Measurements from ENCODE around the gene SCAI. TPM values are rescaled to one million over a fixed set of nuclear protein-coding genes. Genes with fewer than 3 reads are reported as not detected.
"Not testable (repeated sequence)": the region's sequence is repeated elsewhere in the genome, so short reads cannot be mapped to it uniquely, and the experiment has no call there.

Gene SCAI
- total RNA-seq, 4 donors from 2014 or later = 10.4 to 13.4 (median 12.5) TPM

GRCh38 chr9:124939944-124940343, 203.4 kb downstream of the SCAI start:
- peak overlapping the region in 2 of 3 donors; percentile 83 to 96 for H3K27ac ChIP-seq
- no peaks in the 10 kb centered on the region for H3K36me3 ChIP-seq
- H3K4me3 ChIP-seq (replicated peaks in 1 of 3) = peak overlapping the region in 1 of 3 donors; percentile 71
- H3K4me1 ChIP-seq = peaks cover 6 to 9% of the 10 kb centered on the region in 2 donors
- TF ChIP-seq CTCF (IDR thresholded peaks at IDR 0.05) = no peak
- TF ChIP-seq POLR2A (IDR thresholded peaks at IDR 0.05) = no peak
- H3K27me3 ChIP-seq = no peaks in the 10 kb centered on the region
- DNase-seq = no peak
- no peaks in the 10 kb centered on the region for H3K9me3 ChIP-seq
- intact Hi-C loops (cut with DNase I) = loop anchor here (5.0 kb wide), 1 partner anchor 202 kb away; the partner anchor contains the start of gene SCAI

- Histone ChIP-seq H3K36me3 (peaks cover 14 to 20% of the 10 kb centered on the region in 2 donors), H3K27ac (no peak overlapping the region), H3K4me1 (no peaks in the 10 kb centered on the region), H3K27me3 (no peaks in the 10 kb centered on the region), H3K9me3 (no peaks in the 10 kb centered on the region), H3K4me3 (replicated peaks in 1 of 3) (no peak overlapping the region)
- DNase-seq = no peak
- TF ChIP-seq POLR2A (IDR thresholded peaks at IDR 0.05) (no peak), CTCF (IDR thresholded peaks at IDR 0.05) (no peak)
- intact Hi-C loops (cut with DNase I) = no loop called here
Observed at GRCh38 chr9:124934290-124934689, 209.0 kb downstream of the SCAI start.

- DNase-seq = no peak
- WGBS, 2 donors = 82 to 88% methylated on average over 1 of the region's 1 CpG
- Histone ChIP-seq H3K4me1 (no peaks in the 10 kb centered on the region), H3K27ac (no peak overlapping the region), H3K4me3 (replicated peaks in 1 of 3) (no peak overlapping the region), H3K9me3 (no peaks in the 10 kb centered on the region), H3K36me3 (peaks cover 24 to 31% of the 10 kb centered on the region in 2 donors), H3K27me3 (no peaks in the 10 kb centered on the region)
- TF ChIP-seq POLR2A (IDR thresholded peaks at IDR 0.05) = no peak
- TF ChIP-seq CTCF (IDR thresholded peaks at IDR 0.05) = no peak
- intact Hi-C loops (cut with DNase I) = no loop called here
Observed at GRCh38 chr9:124932333-124932732, 211.0 kb downstream of the SCAI start.

GRCh38 chr9:124929464-124929863, 213.9 kb downstream of the SCAI start:
- no peak overlapping the region for H3K4me3 ChIP-seq (replicated peaks in 1 of 3)
- H3K9me3 ChIP-seq = no peaks in the 10 kb centered on the region
- no peaks in the 10 kb centered on the region for H3K27me3 ChIP-seq
- intact Hi-C loops (cut with DNase I) = no loop called here
- no peaks in the 10 kb centered on the region for H3K4me1 ChIP-seq
- no peak for TF ChIP-seq POLR2A (IDR thresholded peaks at IDR 0.05)
- no peak for TF ChIP-seq CTCF (IDR thresholded peaks at IDR 0.05)
- no peak overlapping the region for H3K27ac ChIP-seq
- 98% methylated on average over 3 of the region's 3 CpGs for WGBS, 2 donors
- H3K36me3 ChIP-seq = peaks cover 24 to 31% of the 10 kb centered on the region in 2 donors
- no peak for DNase-seq

GRCh38 chr9:124928116-124928515, 215.2 kb downstream of the SCAI start:
- no peaks in the 10 kb centered on the region for H3K9me3 ChIP-seq
- H3K27me3 ChIP-seq = no peaks in the 10 kb centered on the region
- H3K4me3 ChIP-seq (replicated peaks in 1 of 3) = no peak overlapping the region
- no peak for DNase-seq
- no peak for TF ChIP-seq CTCF (IDR thresholded peaks at IDR 0.05)
- TF ChIP-seq POLR2A (IDR thresholded peaks at IDR 0.05) = no peak
- H3K36me3 ChIP-seq = peaks cover 21 to 31% of the 10 kb centered on the region in 2 donors
- WGBS, 2 donors = 95 to 96% methylated on average over 3 of the region's 3 CpGs
- intact Hi-C loops (cut with DNase I) = no loop called here
- H3K4me1 ChIP-seq = no peaks in the 10 kb centered on the region
- no peak overlapping the region for H3K27ac ChIP-seq

- H3K27me3 ChIP-seq; intact Hi-C loops (cut with DNase I); DNase-seq; H3K4me1 ChIP-seq; H3K27ac ChIP-seq; H3K4me3 ChIP-seq (replicated peaks in 1 of 3); H3K9me3 ChIP-seq: not testable (repeated sequence)
- 86 to 88% methylated on average over 6 of the region's 6 CpGs for WGBS, 2 donors
- peaks cover 14 to 28% of the 10 kb centered on the region in 2 donors for H3K36me3 ChIP-seq
Observed at GRCh38 chr9:124920394-124920793, 222.9 kb downstream of the SCAI start.

All from thyroid gland (tissue), 4 donors.